Heart left ventricle (tissue), 13 donors: ENCODE results near the gene CKAP4.

Experiments
- POLR2A ChIP-seq, 2 donors: fragments of 450-650 bp; IDR thresholded peaks; one replicate each; pipeline ENCODE4 v1.6.1; 2017; ENCODE audit warnings: antibody characterized with exemption in 2 of 2, mild to moderate bottlenecking in 2 of 2, moderate library complexity in 2 of 2
- TF ChIP-seq, protein P1 (sequence below), 12 donors: fragments of 200-600 bp; sonication (generic) in 4 of 12; IDR thresholded peaks; one replicate each; pipeline versions ENCODE4 v1.5.0 to v1.8.0; 2018 to 2022; ENCODE audit warnings: antibody characterized with exemption in 12 of 12, mild to moderate bottlenecking in 5 of 12
- donor health status: ischemic (EF 13 %, LVEDD 7.1; RV severe dilation, severe dysfunction).
- donor health status: DM: no; HTN: yes; CAD: no.
- donor health status: DM: no; HTN: no; CAD: no.
- donor health status: ischemic (EF 25% LVEDD 6.9; RV normal size, moderate dysfunction).
- donor health status: ischemic (EF 25% LVEDD 5.7; RV mildly dilated, moderate dysfunction).
- donor health status: ischemic (EF 35%, LVEDD 5.7; RV mildly dilated, moderate dysfunction).
- donor health status: nonischemic (EF 11% LVEDD 7.7; RV severe dilation, severe dysfunction).
- donor health status: DM: yes; HTN: yes; CAD: no.
- donor health status: PGD.
- donor health status: ischemic (EF 29% LVEDD 5.4; RV normal size, mild dysfunction).
- donor health status: nonischemic (EF 23%, LVEDD 6.1; RV moderate dilation, normal function).

- TF ChIP-seq, protein P1, sequence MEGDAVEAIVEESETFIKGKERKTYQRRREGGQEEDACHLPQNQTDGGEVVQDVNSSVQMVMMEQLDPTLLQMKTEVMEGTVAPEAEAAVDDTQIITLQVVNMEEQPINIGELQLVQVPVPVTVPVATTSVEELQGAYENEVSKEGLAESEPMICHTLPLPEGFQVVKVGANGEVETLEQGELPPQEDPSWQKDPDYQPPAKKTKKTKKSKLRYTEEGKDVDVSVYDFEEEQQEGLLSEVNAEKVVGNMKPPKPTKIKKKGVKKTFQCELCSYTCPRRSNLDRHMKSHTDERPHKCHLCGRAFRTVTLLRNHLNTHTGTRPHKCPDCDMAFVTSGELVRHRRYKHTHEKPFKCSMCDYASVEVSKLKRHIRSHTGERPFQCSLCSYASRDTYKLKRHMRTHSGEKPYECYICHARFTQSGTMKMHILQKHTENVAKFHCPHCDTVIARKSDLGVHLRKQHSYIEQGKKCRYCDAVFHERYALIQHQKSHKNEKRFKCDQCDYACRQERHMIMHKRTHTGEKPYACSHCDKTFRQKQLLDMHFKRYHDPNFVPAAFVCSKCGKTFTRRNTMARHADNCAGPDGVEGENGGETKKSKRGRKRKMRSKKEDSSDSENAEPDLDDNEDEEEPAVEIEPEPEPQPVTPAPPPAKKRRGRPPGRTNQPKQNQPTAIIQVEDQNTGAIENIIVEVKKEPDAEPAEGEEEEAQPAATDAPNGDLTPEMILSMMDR (IDR thresholded peaks at IDR 0.05): no peak
- TF ChIP-seq POLR2A (IDR thresholded peaks at IDR 0.05): no peak
Measured at GRCh38 chr12:106289196-106289681, 41.4 kb upstream of the CKAP4 start.
